H1 (cell line): ENCODE data around the gene DRD2. TPM values are rescaled to one million over a fixed set of nuclear protein-coding genes. Genes with fewer than 3 reads are reported as not detected.

Experiments
- CTCF ChIA-PET: fragments of 300-600 bp; sonication (Branson Sonifier 250); formaldehyde crosslinking; loops from one replicate; lab custom pipeline; 2021; ENCODE audit not compliant: partially characterized antibody; lab: Charles Lee
- POLR2A ChIA-PET: fragments of 300-600 bp; sonication (Branson Sonifier 250); formaldehyde crosslinking; loops from one replicate; lab custom pipeline; 2021; ENCODE audit warnings: inconsistent platforms; ENCODE audit not compliant: partially characterized antibody; lab: Charles Lee
- DNase-seq, 2 experiments: peaks; one replicate each; pipeline versions ENCODE4 v3.0.0 to v3.0.0-alpha.2; 2010 to 2022; ENCODE audit warnings: low spot score in 2 of 2, low read depth in 1 of 2, mixed read lengths in 1 of 2
- FAIRE-seq: peaks from 2 replicates; lab custom pipeline; 2011; peaks lifted over from hg19 to GRCh38; lab: Jason Lieb, UNC
- H2AFZ ChIP-seq: 2 replicates; pipeline ENCODE4 v1.8.1; 2012; ENCODE audit warnings: low read length, inconsistent platforms
- H2AK5ac ChIP-seq: 2 replicates; pipeline ENCODE4 v1.6.1; 2013; ENCODE audit warnings: low read depth, low read length
- H2BK120ac ChIP-seq: replicated peaks from 2 replicates; pipeline ENCODE3; 2013; ENCODE audit warnings: low read depth, low read length, inconsistent platforms
- H2BK12ac ChIP-seq: 2 replicates; pipeline ENCODE4 v1.6.1; 2013; ENCODE audit warnings: low read depth, low read length
- H2BK15ac ChIP-seq: 2 replicates; pipeline ENCODE4 v1.6.1; 2013; ENCODE audit warnings: low read length
- H2BK20ac ChIP-seq: 2 replicates; pipeline ENCODE4 v1.6.1; 2013; ENCODE audit warnings: low read length
- H2BK5ac ChIP-seq: 2 replicates; pipeline ENCODE4 v1.6.1; 2013; ENCODE audit warnings: low read depth, low read length
- H3K14ac ChIP-seq: 2 replicates; pipeline ENCODE4 v1.6.1; 2013; ENCODE audit warnings: inconsistent platforms; ENCODE audit not compliant: insufficient read length
- H3K18ac ChIP-seq: 2 replicates; pipeline ENCODE4 v1.6.1; 2013; ENCODE audit warnings: low read length; ENCODE audit errors: extremely low read depth
- H3K23ac ChIP-seq: 2 replicates; pipeline ENCODE4 v1.6.1; 2013; ENCODE audit warnings: inconsistent platforms; ENCODE audit not compliant: insufficient read length
- H3K23me2 ChIP-seq: 2 replicates; pipeline ENCODE4 v1.6.1; 2013; ENCODE audit warnings: low read depth, low read length
- H3K27ac ChIP-seq: 2 replicates; pipeline ENCODE4 v1.6.1; 2011; ENCODE audit warnings: low read depth, low read length, inconsistent platforms
- H3K27me3 ChIP-seq, 4 experiments: replicated peaks in 1 of 4; 1 replicate in 1 of 4; 2 replicates in 3 of 4; pipeline versions ENCODE4 v1.6.1 to v1.8.1; 2011 to 2013; ENCODE audit warnings: low read length in 3 of 4, mild to moderate bottlenecking in 3 of 4, inconsistent platforms in 2 of 4, mixed read lengths in 2 of 4, moderate library complexity in 1 of 4; ENCODE audit not compliant: control insufficient read depth in 3 of 4, insufficient read depth in 3 of 4; ENCODE audit errors: extremely low read depth in 1 of 4
- H3K36me3 ChIP-seq, 4 experiments: 2 replicates each; pipeline versions ENCODE4 v1.6.1 to v1.8.1; 2011 to 2013; ENCODE audit warnings: mild to moderate bottlenecking in 4 of 4, low read length in 3 of 4, moderate library complexity in 2 of 4, control low read depth in 1 of 4, inconsistent platforms in 1 of 4; ENCODE audit not compliant: insufficient read depth in 4 of 4, control insufficient read depth in 2 of 4
- H3K4ac ChIP-seq: replicated peaks from 2 replicates; pipeline ENCODE3; 2013; ENCODE audit warnings: low read length, low read depth, mixed read lengths, inconsistent platforms; ENCODE audit not compliant: insufficient read length
- H3K4me1 ChIP-seq, 4 experiments: replicated peaks in 1 of 4; 1 replicate in 1 of 4; 2 replicates in 3 of 4; pipeline versions ENCODE4 v1.6.1 to v1.8.1; 2011 to 2013; ENCODE audit warnings: low read length in 3 of 4, inconsistent platforms in 2 of 4, mixed read lengths in 1 of 4; ENCODE audit not compliant: insufficient read depth in 4 of 4, control insufficient read depth in 3 of 4
- H3K4me2 ChIP-seq, 2 experiments: 2 replicates each; pipeline versions ENCODE4 v1.6.1 to v1.8.1; 2011 to 2013; ENCODE audit warnings: low read depth in 2 of 2, low read length in 2 of 2, control low read depth in 1 of 2, inconsistent platforms in 1 of 2, mild to moderate bottlenecking in 1 of 2; ENCODE audit not compliant: insufficient read depth in 1 of 2
- H3K4me3 ChIP-seq, 4 experiments: fragments of 200-600, 300-600 bp in 1 of 4; sonication (generic), shearing (Covaris generic), sonication (Bioruptor Twin) in 1 of 4; 2 replicates each; pipeline versions ENCODE4 v1.5.1 to v1.8.1; 2011 to 2016; ENCODE audit warnings: low read length in 4 of 4, low read depth in 3 of 4, control low read depth in 2 of 4, inconsistent platforms in 2 of 4, mild to moderate bottlenecking in 2 of 4, mixed read lengths in 1 of 4, moderate library complexity in 1 of 4; ENCODE audit not compliant: insufficient read depth in 2 of 4; ENCODE audit errors: extremely low read depth in 1 of 4
- H3K56ac ChIP-seq: replicated peaks from 2 replicates; pipeline ENCODE3; 2013; ENCODE audit warnings: low read depth, mild to moderate bottlenecking, mixed read lengths, low read length, inconsistent platforms; ENCODE audit not compliant: insufficient read length
- H3K79me1 ChIP-seq: 2 replicates; pipeline ENCODE4 v1.6.1; 2013; ENCODE audit warnings: low read depth, low read length, control low read depth
- H3K79me2 ChIP-seq, 2 experiments: 2 replicates each; pipeline versions ENCODE4 v1.6.1 to v1.8.1; 2012 to 2013; ENCODE audit warnings: low read length in 2 of 2, mild to moderate bottlenecking in 2 of 2, inconsistent platforms in 1 of 2; ENCODE audit not compliant: insufficient read depth in 2 of 2, control insufficient read depth in 1 of 2
- H3K9ac ChIP-seq, 4 experiments: replicated peaks in 1 of 4; 1 replicate in 1 of 4; 2 replicates in 3 of 4; pipeline versions ENCODE4 v1.6.1 to v1.8.1; 2011 to 2013; ENCODE audit warnings: low read depth in 3 of 4, low read length in 3 of 4, control low read depth in 2 of 4, mild to moderate bottlenecking in 2 of 4, moderate library complexity in 2 of 4, inconsistent platforms in 1 of 4; ENCODE audit errors: extremely low read depth in 1 of 4
- H3K9me3 ChIP-seq, 2 experiments: 2 replicates each; pipeline versions ENCODE4 v1.6.1 to v1.8.1; 2012 to 2013; ENCODE audit warnings: mild to moderate bottlenecking in 2 of 2, moderate library complexity in 2 of 2, control low read depth in 1 of 2, inconsistent platforms in 1 of 2, low read depth in 1 of 2, low read length in 1 of 2, mixed read lengths in 1 of 2; ENCODE audit not compliant: insufficient read depth in 2 of 2
- H4K20me1 ChIP-seq, 2 experiments: replicated peaks in 1 of 2; 2 replicates each; pipeline versions ENCODE3 to v1.8.1; 2011 to 2013; ENCODE audit warnings: inconsistent platforms in 2 of 2, low read length in 2 of 2, mild to moderate bottlenecking in 1 of 2; ENCODE audit not compliant: insufficient read depth in 2 of 2, control insufficient read depth in 1 of 2
- H4K5ac ChIP-seq: 2 replicates; pipeline ENCODE4 v1.6.1; 2013; ENCODE audit warnings: low read length, low read depth, mixed read lengths, inconsistent platforms; ENCODE audit not compliant: insufficient read length
- H4K8ac ChIP-seq: 2 replicates; pipeline ENCODE4 v1.8.0; 2013; ENCODE audit warnings: mild to moderate bottlenecking, moderate library complexity, low read length, inconsistent platforms; ENCODE audit not compliant: insufficient read depth; ENCODE audit errors: extremely low read depth
- H4K91ac ChIP-seq: replicated peaks from 2 replicates; pipeline ENCODE3; 2013; ENCODE audit warnings: low read length, mixed read lengths, inconsistent platforms; ENCODE audit not compliant: insufficient read length
- BCL11A ChIP-seq, 2 experiments: IDR thresholded peaks; one replicate each; pipeline ENCODE4 v1.6.1; 2011; ENCODE audit warnings: low read depth in 2 of 2, low read length in 2 of 2, mild to moderate bottlenecking in 2 of 2
- CTBP2 ChIP-seq: IDR thresholded peaks from 2 replicates; pipeline ENCODE4 v1.7.0; 2011; ENCODE audit warnings: borderline replicate concordance, mild to moderate bottlenecking, moderate library complexity, mixed read lengths, low read length; ENCODE audit not compliant: insufficient read depth, insufficient read length
- GTF2F1 ChIP-seq: IDR thresholded peaks from 2 replicates; pipeline ENCODE4 v1.6.1; 2012; ENCODE audit warnings: low read depth, low read length, improper control_type of control experiment, borderline replicate concordance
- JUN ChIP-seq: IDR thresholded peaks from 2 replicates; pipeline ENCODE4 v1.6.1; 2011; ENCODE audit warnings: low read depth, mild to moderate bottlenecking, improper control_type of control experiment, low read length
- PHF8 ChIP-seq: fragments of 200-600 bp; sonication (generic); conservative IDR thresholded peaks from 2 replicates; pipeline ENCODE4 v1.7.1; 2012; ENCODE audit warnings: low read depth, mild to moderate bottlenecking, inconsistent platforms, low read length, moderate library complexity
- POLR2AphosphoS5 ChIP-seq: IDR thresholded peaks from 2 replicates; pipeline ENCODE4 v1.6.1; 2011; ENCODE audit warnings: low read depth, low read length
- SIN3A ChIP-seq, 2 experiments: IDR thresholded peaks in 1 of 2; conservative IDR thresholded peaks in 1 of 2; 2 replicates each; pipeline ENCODE4 v1.6.1; 2011 to 2012; ENCODE audit warnings: low read length in 2 of 2, improper control_type of control experiment in 1 of 2, low read depth in 1 of 2, mild to moderate bottlenecking in 1 of 2
- SIX5 ChIP-seq: IDR thresholded peaks from 2 replicates; pipeline ENCODE4 v1.6.1; 2011; ENCODE audit warnings: mild to moderate bottlenecking, low read depth, low read length
- WGBS, 2 experiments: shearing (Covaris generic) in 1 of 2; methylation state at CpG; one replicate each; pipeline versions ENCODE4 v1.1.6 to v1.1.7; 2013 to 2015; ENCODE audit warnings: low lambda C conversion rate in 2 of 2, mixed read lengths in 2 of 2, inconsistent platforms in 1 of 2, low coverage in 1 of 2, missing lambda C conversion rate in 1 of 2; ENCODE audit not compliant: insufficient replicate concordance in 2 of 2, insufficient coverage in 1 of 2, insufficient read length in 1 of 2; ENCODE audit errors: extremely low coverage in 1 of 2, missing lambda C conversion rate in 1 of 2; 5-methylcytosine and 5-hydroxymethylcytosine counted together
- polyA plus RNA-seq, 7 experiments: library from polyadenylated mRNA; depleted of rRNA in 3 of 7; stranded (reverse) in 5 of 7; unstranded in 2 of 7; fragments of >200 nt in 5 of 7; fragments of 200-250 nt in 2 of 7; gene quantifications; 1 replicate in 5 of 7; 2 replicates in 1 of 7; 4 replicates in 1 of 7; pipeline versions ENCODE4 v1.2.1 to v1.2.3, GENCODE V29; 2011 to 2013; ENCODE audit warnings: missing spikeins in 2 of 7, mixed read lengths in 2 of 7
- total RNA-seq: library from RNA; stranded (reverse); fragmentation: NEBNext Ultra II Directional; extraction: Animal tissue kit (Norgen Biotek cat#: 25700); gene quantifications from 2 replicates; pipeline ENCODE4 v1.2.1, GENCODE V29; 2021

Gene DRD2
- total and polyA plus RNA-seq, 2 of the 8 experiments (the other 6 are each of a cell fraction or from before 2014, with no cell fraction given): 0.26 to 0.41 TPM

DNA sequence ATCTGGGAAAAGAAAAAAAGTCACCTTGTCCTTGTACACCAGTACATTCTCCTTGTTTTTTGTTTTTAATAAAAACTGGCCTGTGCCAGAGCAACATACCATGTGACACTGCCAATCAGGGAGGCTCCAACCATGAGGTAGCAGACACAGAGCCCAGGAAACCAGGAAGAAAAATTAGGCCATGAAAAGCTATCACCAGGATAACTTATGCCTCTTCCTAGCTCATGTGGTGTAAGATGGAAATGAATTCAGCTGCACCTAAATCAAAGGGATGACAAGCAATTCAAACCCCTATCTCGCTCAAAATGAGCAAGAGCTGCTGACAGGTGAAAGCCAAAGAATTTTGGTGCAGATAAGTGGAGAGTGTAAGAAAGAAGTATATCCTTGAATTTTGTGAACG lies 7.7 kb downstream of the DRD2 start:
- Histone ChIP-seq H2BK20ac (no peak overlapping the region), H3K14ac (no peak overlapping the region), H2BK12ac (no peak overlapping the region), H3K79me1 (no peaks in the 10 kb centered on the region), H2AK5ac (no peak overlapping the region), H3K9ac (no peak overlapping the region), H4K8ac (no peak overlapping the region), H3K56ac (no peak overlapping the region), H2BK15ac (no peak overlapping the region), H2BK5ac (no peak overlapping the region), H4K91ac (no peak overlapping the region), H3K79me2 (no peaks in the 10 kb centered on the region), H4K20me1 (peaks cover 0 to 3% of the 10 kb centered on the region in 2 experiments), H3K4me1 (peaks cover 0 to 2% (median 0%) of the 10 kb centered on the region in 4 experiments; a peak in 1 of 7 replicates), H3K4me2 (no peak overlapping the region), H3K27me3 (no peaks in the 10 kb centered on the region), H3K4ac (no peak overlapping the region), H3K23ac (no peak overlapping the region), H3K4me3 (no peak overlapping the region), H3K36me3 (no peaks in the 10 kb centered on the region), H2BK120ac (no peak overlapping the region), H3K23me2 (no peaks in the 10 kb centered on the region), H3K9me3 (no peaks in the 10 kb centered on the region), H3K18ac (no peak overlapping the region), H2AFZ (no peak overlapping the region), H3K27ac (no peak overlapping the region), H4K5ac (no peak overlapping the region)
- FAIRE-seq (no peak), DNase-seq (no peak)
- no peak for TF ChIP-seq GTF2F1
- TF ChIP-seq SIN3A (conservative IDR thresholded peaks at IDR 0.05 in 1 of 2, IDR thresholded peaks at IDR 0.05 in 1 of 2; ENCODE audit: low read depth in 1 of 2, low read length in 2 of 2): no peak
- no peak for TF ChIP-seq PHF8
- TF ChIP-seq JUN: no peak
- TF ChIP-seq SIX5: no peak
- no peak for TF ChIP-seq BCL11A (IDR thresholded peaks at IDR 0.05; ENCODE audit: low read depth in 2 of 2, low read length in 2 of 2)
- no peak for TF ChIP-seq POLR2AphosphoS5
- TF ChIP-seq CTBP2: no peak
- POLR2A ChIA-PET: no interaction called here
- 83% methylated on average over 2 of the region's 2 CpGs; no CpG with 5 or more reads in 1 of the 2 experiments for WGBS, 2 experiments
- CTCF ChIA-PET: interaction anchor here (1.4 to 2.7 kb wide), 3 partner anchors 10 to 65 kb away, joined by 4 to 12 read pairs (median 7); no protein-coding TSS in a partner anchor
